A549 (cell line): ENCODE data around the gene MCCC1. TPM values are rescaled to one million over a fixed set of nuclear protein-coding genes. Genes with fewer than 3 reads are reported as not detected.

Source experiments
- ATAC-seq, 2 experiments: fragments of 200-7000 bp in 1 of 2; fragments of >200 bp in 1 of 2; cut with Nextera tagmentation in 1 of 2; cut with Tn5 transposase in 1 of 2; 3 replicates each; pipeline versions ENCODE4 v1.8.0 to v1.9.1; 2018 to 2020; ENCODE audit warnings: mild to moderate bottlenecking in 1 of 2, moderate library complexity in 1 of 2
- CTCF ChIA-PET: fragments of 300-600 bp; sonication (Branson Sonifier 250); formaldehyde crosslinking; extraction: SDS; loops from one replicate; lab custom pipeline; 2021; ENCODE audit warnings: antibody characterized with exemption, inconsistent platforms; lab: Yijun Ruan, JAX
- POLR2A ChIA-PET: fragments of 350-600 bp; formaldehyde crosslinking; extraction: SDS; loops from one replicate; lab custom pipeline; 2021; ENCODE audit warnings: antibody characterized with exemption, inconsistent platforms; lab: Yijun Ruan, JAX
- DNase-seq, 2 experiments: peaks; one replicate each; pipeline versions ENCODE4 v3.0.0 to v3.0.0-alpha.2; 2011 to 2016; ENCODE audit warnings: low read depth in 1 of 2, low spot score in 1 of 2
- FAIRE-seq: peaks from 2 replicates; lab custom pipeline; 2011; peaks lifted over from hg19 to GRCh38; lab: Jason Lieb, UNC
- H3K27ac ChIP-seq, 2 experiments: fragments of >200 bp; sonication (Bioruptor Twin); formaldehyde crosslinking; 3 replicates each; pipeline ENCODE4 v1.5.1; 2016 to 2017
- H3K4me1 ChIP-seq: fragments of >200 bp; sonication (Bioruptor Twin); formaldehyde crosslinking; 3 replicates; pipeline ENCODE4 v1.6.1; 2016
- H3K4me2 ChIP-seq: fragments of >200 bp; sonication (Bioruptor Twin); formaldehyde crosslinking; 3 replicates; pipeline ENCODE4 v1.6.1; 2016
- H3K4me3 ChIP-seq: fragments of >200 bp; sonication (Bioruptor Twin); formaldehyde crosslinking; 3 replicates; pipeline ENCODE4 v1.5.1; 2016
- H3K9me3 ChIP-seq: fragments of >200 bp; sonication (Bioruptor Twin); formaldehyde crosslinking; 3 replicates; pipeline ENCODE4 v1.6.1; 2016
- BHLHE40 ChIP-seq: IDR thresholded peaks from 2 replicates; pipeline ENCODE4 v1.6.1; 2012; ENCODE audit warnings: low read depth, low read length, inconsistent platforms
- CEBPB ChIP-seq, 2 experiments: fragments of >200 bp in 1 of 2; sonication (Bioruptor Twin) in 1 of 2; formaldehyde crosslinking in 1 of 2; IDR thresholded peaks; 2 replicates each; pipeline ENCODE4 v1.6.1; 2012 to 2016
- CHD4 ChIP-seq: fragments of 200-600 bp; sonication (generic); IDR thresholded peaks from 2 replicates; pipeline ENCODE4 v1.6.1; 2016; ENCODE audit warnings: antibody characterized with exemption, mild to moderate bottlenecking, borderline replicate concordance
- EHF ChIP-seq: fragments of 250-450 bp; sonication (Bioruptor Pico); IDR thresholded peaks from 2 replicates; pipeline ENCODE4 v1.5.0; 2020; ENCODE audit warnings: mild to moderate bottlenecking
- FOSL2 ChIP-seq, 2 experiments: fragments of 450-650 bp in 1 of 2; fragments of >200 bp in 1 of 2; sonication (Bioruptor Twin) in 1 of 2; formaldehyde crosslinking; IDR thresholded peaks; 2 replicates each; pipeline versions ENCODE4 v1.5.0 to v1.6.1; 2016 to 2020; ENCODE audit warnings: mild to moderate bottlenecking in 1 of 2, moderate library complexity in 1 of 2
- HOXB13 ChIP-seq: fragments of 250-450 bp; sonication (Bioruptor Pico); IDR thresholded peaks from 2 replicates; pipeline ENCODE4 v1.5.0; 2020; ENCODE audit warnings: low read depth, mild to moderate bottlenecking, moderate library complexity
- KDM5A ChIP-seq: fragments of 200-600 bp; sonication (generic); IDR thresholded peaks from 2 replicates; pipeline ENCODE4 v1.6.1; 2016; ENCODE audit warnings: antibody characterized with exemption, mild to moderate bottlenecking
- MAFK ChIP-seq: fragments of 450-650 bp; IDR thresholded peaks from 2 replicates; pipeline ENCODE4 v1.6.1; 2014; ENCODE audit not compliant: partially characterized antibody
- MAZ ChIP-seq: fragments of 150-350 bp; IDR thresholded peaks from 2 replicates; pipeline ENCODE4 v1.6.1; 2014; ENCODE audit warnings: antibody characterized with exemption, low read depth, low read length, borderline replicate concordance
- NFE2L2 ChIP-seq: fragments of 150-350 bp; conservative IDR thresholded peaks from 2 replicates; pipeline ENCODE4 v1.6.1; 2014; ENCODE audit warnings: low read length
- PHF8 ChIP-seq: fragments of 200-600 bp; sonication (generic); IDR thresholded peaks from 2 replicates; pipeline ENCODE4 v1.6.1; 2016; ENCODE audit warnings: low read depth, mild to moderate bottlenecking, antibody characterized with exemption, moderate library complexity, borderline replicate concordance
- RARB ChIP-seq: fragments of 250-450 bp; sonication (Bioruptor Pico); IDR thresholded peaks from 2 replicates; pipeline ENCODE4 v1.8.0; 2021; ENCODE audit warnings: mild to moderate bottlenecking, moderate library complexity
- SMC3 ChIP-seq: fragments of >200 bp; sonication (Bioruptor Twin); formaldehyde crosslinking; IDR thresholded peaks from 3 replicates; pipeline ENCODE4 v1.6.1; 2018; ENCODE audit warnings: inconsistent platforms
- TFCP2L1 ChIP-seq: fragments of 250-450 bp; sonication (Bioruptor Pico); IDR thresholded peaks from 2 replicates; pipeline ENCODE4 v1.5.0; 2021; ENCODE audit warnings: mild to moderate bottlenecking
- TP53 ChIP-seq: fragments of 250-450 bp; sonication (Bioruptor Pico); IDR thresholded peaks from 2 replicates; pipeline ENCODE4 v1.5.0; 2021; ENCODE audit warnings: mild to moderate bottlenecking, moderate library complexity
- ZC3H11A ChIP-seq: fragments of 450-650 bp; IDR thresholded peaks from 2 replicates; pipeline ENCODE4 v1.6.1; 2014; ENCODE audit warnings: antibody characterized with exemption, mild to moderate bottlenecking
- ZNF302 ChIP-seq: fragments of 250-450 bp; sonication (Bioruptor Pico); IDR thresholded peaks from 2 replicates; pipeline ENCODE4 v1.9.0; 2021; ENCODE audit warnings: inconsistent platforms, mild to moderate bottlenecking, moderate library complexity
- WGBS: methylation state at CpG from one replicate; pipeline ENCODE4 v1.1.6; 2017; ENCODE audit errors: missing lambda C conversion rate; 5-methylcytosine and 5-hydroxymethylcytosine counted together
- polyA plus RNA-seq, 4 experiments: library from polyadenylated mRNA; depleted of rRNA in 3 of 4; stranded (reverse); fragments of >200 nt; fragmentation: RNase III in 1 of 4; extraction: RNeasy Plus Mini Kit Qiagen cat#74134 plus additional on column Dnase treatment in 1 of 4; gene quantifications; 2 replicates in 3 of 4; 3 replicates in 1 of 4; pipeline ENCODE4 v1.2.3, GENCODE V29; 2011 to 2017
- TF ChIP-seq, protein P1 (sequence below): fragments of 250-450 bp; sonication (Bioruptor Pico); IDR thresholded peaks from 2 replicates; pipeline ENCODE4 v1.5.0; 2020; ENCODE audit warnings: low read depth, mild to moderate bottlenecking, moderate library complexity
- TF ChIP-seq, protein P2 (sequence below): IDR thresholded peaks from 2 replicates; pipeline ENCODE4 v1.6.1; 2012
- TF ChIP-seq, protein P3 (sequence below): fragments of >200 bp; sonication (Bioruptor Twin); formaldehyde crosslinking; IDR thresholded peaks from 3 replicates; pipeline ENCODE4 v1.6.1; 2016
- TF ChIP-seq, protein P4 (sequence below): fragments of >200 bp; sonication (Bioruptor Twin); formaldehyde crosslinking; IDR thresholded peaks from 3 replicates; pipeline ENCODE4 v1.5.1; 2016

Gene MCCC1
- polyA plus RNA-seq, 2 of the 4 experiments (the other 2 are of a cell fraction): 11.8 to 12.4 TPM

GRCh38 chr3:183082355-183082915 is 16.9 kb downstream of the MCCC1 start:
- FAIRE-seq (no peak), ATAC-seq (no peak), DNase-seq (no peak)
- WGBS: 95% methylated on average over 9 of the region's 9 CpGs
- Histone ChIP-seq H3K4me1 (peaks cover 6% of the 10 kb centered on the region; the same call in 1 of the 3 replicates), H3K9me3 (peaks cover 15% of the 10 kb centered on the region; the same call in 2 of the 3 replicates), H3K4me2 (no peak overlapping the region), H3K27ac (no peak overlapping the region), H3K4me3 (no peak overlapping the region)
- ChIA-PET CTCF (no interaction called here), POLR2A (no interaction called here)
- no peak for TF ChIP-seq RARB
- no peak for TF ChIP-seq HOXB13 (CRISPR knock-in tag)
- TF ChIP-seq, protein P1, sequence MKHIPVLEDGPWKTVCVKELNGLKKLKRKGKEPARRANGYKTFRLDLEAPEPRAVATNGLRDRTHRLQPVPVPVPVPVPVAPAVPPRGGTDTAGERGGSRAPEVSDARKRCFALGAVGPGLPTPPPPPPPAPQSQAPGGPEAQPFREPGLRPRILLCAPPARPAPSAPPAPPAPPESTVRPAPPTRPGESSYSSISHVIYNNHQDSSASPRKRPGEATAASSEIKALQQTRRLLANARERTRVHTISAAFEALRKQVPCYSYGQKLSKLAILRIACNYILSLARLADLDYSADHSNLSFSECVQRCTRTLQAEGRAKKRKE (CRISPR knock-in tag): no peak
- TF ChIP-seq, protein P2, sequence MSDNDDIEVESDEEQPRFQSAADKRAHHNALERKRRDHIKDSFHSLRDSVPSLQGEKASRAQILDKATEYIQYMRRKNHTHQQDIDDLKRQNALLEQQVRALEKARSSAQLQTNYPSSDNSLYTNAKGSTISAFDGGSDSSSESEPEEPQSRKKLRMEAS: no peak
- TF ChIP-seq, protein P3, sequence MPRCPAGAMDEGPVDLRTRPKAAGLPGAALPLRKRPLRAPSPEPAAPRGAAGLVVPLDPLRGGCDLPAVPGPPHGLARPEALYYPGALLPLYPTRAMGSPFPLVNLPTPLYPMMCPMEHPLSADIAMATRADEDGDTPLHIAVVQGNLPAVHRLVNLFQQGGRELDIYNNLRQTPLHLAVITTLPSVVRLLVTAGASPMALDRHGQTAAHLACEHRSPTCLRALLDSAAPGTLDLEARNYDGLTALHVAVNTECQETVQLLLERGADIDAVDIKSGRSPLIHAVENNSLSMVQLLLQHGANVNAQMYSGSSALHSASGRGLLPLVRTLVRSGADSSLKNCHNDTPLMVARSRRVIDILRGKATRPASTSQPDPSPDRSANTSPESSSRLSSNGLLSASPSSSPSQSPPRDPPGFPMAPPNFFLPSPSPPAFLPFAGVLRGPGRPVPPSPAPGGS: no peak
- no peak for TF ChIP-seq BHLHE40
- no peak for TF ChIP-seq KDM5A
- TF ChIP-seq CEBPB (IDR thresholded peaks at IDR 0.05): no peak
- no peak for TF ChIP-seq PHF8
- TF ChIP-seq CHD4: no peak
- TF ChIP-seq SMC3: no peak
- TF ChIP-seq, protein P4, sequence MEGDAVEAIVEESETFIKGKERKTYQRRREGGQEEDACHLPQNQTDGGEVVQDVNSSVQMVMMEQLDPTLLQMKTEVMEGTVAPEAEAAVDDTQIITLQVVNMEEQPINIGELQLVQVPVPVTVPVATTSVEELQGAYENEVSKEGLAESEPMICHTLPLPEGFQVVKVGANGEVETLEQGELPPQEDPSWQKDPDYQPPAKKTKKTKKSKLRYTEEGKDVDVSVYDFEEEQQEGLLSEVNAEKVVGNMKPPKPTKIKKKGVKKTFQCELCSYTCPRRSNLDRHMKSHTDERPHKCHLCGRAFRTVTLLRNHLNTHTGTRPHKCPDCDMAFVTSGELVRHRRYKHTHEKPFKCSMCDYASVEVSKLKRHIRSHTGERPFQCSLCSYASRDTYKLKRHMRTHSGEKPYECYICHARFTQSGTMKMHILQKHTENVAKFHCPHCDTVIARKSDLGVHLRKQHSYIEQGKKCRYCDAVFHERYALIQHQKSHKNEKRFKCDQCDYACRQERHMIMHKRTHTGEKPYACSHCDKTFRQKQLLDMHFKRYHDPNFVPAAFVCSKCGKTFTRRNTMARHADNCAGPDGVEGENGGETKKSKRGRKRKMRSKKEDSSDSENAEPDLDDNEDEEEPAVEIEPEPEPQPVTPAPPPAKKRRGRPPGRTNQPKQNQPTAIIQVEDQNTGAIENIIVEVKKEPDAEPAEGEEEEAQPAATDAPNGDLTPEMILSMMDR: no peak
- TF ChIP-seq TP53 (CRISPR knock-in tag): no peak
- TF ChIP-seq EHF (CRISPR knock-in tag): no peak
- no peak for TF ChIP-seq MAZ
- no peak for TF ChIP-seq ZNF302 (CRISPR knock-in tag)
- TF ChIP-seq FOSL2 (IDR thresholded peaks at IDR 0.05): no peak
- no peak for TF ChIP-seq FOSL2 (CRISPR knock-in tag; IDR thresholded peaks at IDR 0.05)
- TF ChIP-seq ZC3H11A: no peak
- no peak for TF ChIP-seq TFCP2L1 (CRISPR knock-in tag)

DNA sequence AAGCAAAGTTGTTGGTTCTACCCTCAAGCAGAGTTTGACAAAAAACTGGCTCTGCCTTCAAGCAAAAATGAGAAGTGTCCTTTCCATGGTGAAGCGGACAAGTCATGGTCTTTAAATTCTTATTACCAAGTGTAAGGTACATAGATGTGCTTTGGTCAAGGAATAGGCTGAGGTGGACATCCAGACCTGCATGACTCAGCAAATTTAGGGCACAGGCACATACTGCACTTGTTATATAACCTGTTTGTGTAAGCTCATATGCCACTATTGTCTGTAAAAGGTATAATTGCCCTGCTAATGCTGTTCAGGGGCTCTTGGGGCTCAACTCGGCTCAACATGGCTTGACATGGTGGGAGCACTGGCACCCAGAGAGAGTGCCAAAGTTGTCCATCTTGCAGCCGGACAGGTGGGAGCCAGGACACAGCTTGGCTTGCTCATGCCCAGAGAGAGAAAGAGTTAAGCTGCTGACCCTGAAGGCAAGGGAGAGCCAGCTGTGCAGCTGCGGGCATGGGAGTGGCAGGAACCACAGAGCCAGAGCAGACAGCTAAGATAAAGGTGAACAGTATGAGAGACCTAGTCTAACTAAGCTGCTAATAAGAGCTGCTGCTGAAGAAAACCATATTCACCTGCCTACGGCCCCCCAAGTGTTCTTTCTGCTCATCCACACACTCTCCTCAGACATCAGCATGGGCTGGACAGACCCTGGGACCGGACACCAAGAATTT is 17.7 kb downstream of the MCCC1 start:
- ATAC-seq (no peak), DNase-seq (no peak), FAIRE-seq (no peak)
- WGBS: 98% methylated on average over 5 of the region's 6 CpGs
- Histone ChIP-seq H3K9me3 (peaks cover 16% of the 10 kb centered on the region; the same call in 2 of the 3 replicates), H3K4me1 (peaks cover 6% of the 10 kb centered on the region; the same call in 1 of the 3 replicates), H3K4me3 (no peak overlapping the region), H3K27ac (peak overlapping the region; percentile 50 to 68), H3K4me2 (no peak overlapping the region)
- ChIA-PET CTCF (no interaction called here), POLR2A (no interaction called here)
- TF ChIP-seq NFE2L2: peak; percentile 94
- TF ChIP-seq PHF8: no peak
- TF ChIP-seq, protein P2: no peak
- peak; percentile 90 for TF ChIP-seq MAFK
- no peak for TF ChIP-seq HOXB13 (CRISPR knock-in tag)
